ENCODE results near the gene ENPP1.

Gene ENPP1

GRCh38 chr6:131846023-131846663, 38.3 kb downstream of the ENPP1 start:
- H3K36me3 ChIP-seq (ENCODE audit: control insufficient read depth in 2 of 2, insufficient read depth in 1 of 2, low read length in 2 of 2): peaks cover 0 to 7% of the 10 kb centered on the region in 2 experiments; a peak in 1 of 3 replicates
- POLR2A ChIA-PET: no interaction called here
- no peak overlapping the region for H3K27ac ChIP-seq (ENCODE audit: extremely low read depth, low read depth, low read length)
- CTCF ChIA-PET: no interaction called here
- no peaks in the 10 kb centered on the region for H3K4me1 ChIP-seq (ENCODE audit: control insufficient read depth, insufficient read depth, low read length)
- H3K4me3 ChIP-seq (ENCODE audit: low read depth, low read length): no peak overlapping the region
- H3K9me3 ChIP-seq (ENCODE audit: control insufficient read depth, insufficient read depth, low read depth, low read length): no peaks in the 10 kb centered on the region
- no peak for TF ChIP-seq ZNF214 (tag by site-specific recombination; IDR thresholded peaks at IDR 0.05; ENCODE audit: borderline replicate concordance)
- no peak for TF ChIP-seq MEIS1 (CRISPR knock-in tag; IDR thresholded peaks at IDR 0.05; ENCODE audit: borderline replicate concordance)
- no peak for TF ChIP-seq ZNF571 (tag by site-specific recombination; IDR thresholded peaks at IDR 0.05)
- no peak for TF ChIP-seq SALL2 (tag by site-specific recombination; IDR thresholded peaks at IDR 0.05; ENCODE audit: borderline replicate concordance)
- TF ChIP-seq ZNF692 (tag by site-specific recombination; IDR thresholded peaks at IDR 0.05): no peak
- TF ChIP-seq ZBTB8A (tag by site-specific recombination; IDR thresholded peaks at IDR 0.05): no peak
- no peak for TF ChIP-seq HOXC10 (CRISPR knock-in tag; IDR thresholded peaks at IDR 0.05)

- H3K36me3 ChIP-seq (ENCODE audit: control insufficient read depth in 2 of 2, insufficient read depth in 1 of 2, low read length in 2 of 2): peaks cover 0 to 8% of the 10 kb centered on the region in 2 experiments; a peak in 1 of 3 replicates
- H3K4me1 ChIP-seq (ENCODE audit: control insufficient read depth, insufficient read depth, low read length): no peaks in the 10 kb centered on the region
- H3K4me3 ChIP-seq (ENCODE audit: low read depth, low read length): no peak overlapping the region
- no peak overlapping the region for H3K27ac ChIP-seq (ENCODE audit: extremely low read depth, low read depth, low read length)
- no peaks in the 10 kb centered on the region for H3K9me3 ChIP-seq (ENCODE audit: control insufficient read depth, insufficient read depth, low read depth, low read length)
- POLR2A ChIA-PET: no interaction called here
- CTCF ChIA-PET: no interaction called here
- TF ChIP-seq ZBTB7A (tag by site-specific recombination; IDR thresholded peaks at IDR 0.05; ENCODE audit: low read depth) (no peak), ZNF600 (tag by site-specific recombination; IDR thresholded peaks at IDR 0.05) (no peak), ZNF580 (tag by site-specific recombination; IDR thresholded peaks at IDR 0.05) (no peak), ZNF148 (tag by site-specific recombination; IDR thresholded peaks at IDR 0.05; ENCODE audit: borderline replicate concordance) (no peak), PRDM2 (tag by site-specific recombination; IDR thresholded peaks at IDR 0.05; ENCODE audit: borderline replicate concordance) (no peak), ZNF18 (tag by site-specific recombination; IDR thresholded peaks at IDR 0.05) (no peak), ZNF664 (tag by site-specific recombination; IDR thresholded peaks at IDR 0.05) (no peak), WT1 (tag by site-specific recombination; IDR thresholded peaks at IDR 0.05) (no peak), ZSCAN30 (tag by site-specific recombination; IDR thresholded peaks at IDR 0.05) (no peak), ZNF350 (tag by site-specific recombination; IDR thresholded peaks at IDR 0.05) (no peak), GLIS1 (tag by site-specific recombination; IDR thresholded peaks at IDR 0.05) (no peak), KLF7 (tag by site-specific recombination; IDR thresholded peaks at IDR 0.05; ENCODE audit: borderline replicate concordance) (no peak), KLF17 (tag by site-specific recombination; IDR thresholded peaks at IDR 0.05) (no peak), ZNF16 (tag by site-specific recombination; IDR thresholded peaks at IDR 0.05; ENCODE audit: low read depth) (no peak), ZNF19 (tag by site-specific recombination; IDR thresholded peaks at IDR 0.05; ENCODE audit: low read depth) (no peak)
Measured at GRCh38 chr6:131846905-131847304, 39.1 kb downstream of the ENPP1 start.

All from HEK293 (cell line).